Kidney tubule cell (primary cell): ENCODE measurements around the gene TAS1R3.
"Not testable (repeated sequence)": the region's sequence is repeated elsewhere in the genome, so short reads cannot be mapped to it uniquely, and the experiment has no call there.

Experiments used
- DNase-seq: peaks from one replicate; pipeline ENCODE4 v3.0.0-alpha.2; 2018; ENCODE audit warnings: low spot score

Gene TAS1R3

GRCh38 chr1:1309251-1310108 is 21.6 kb upstream of the TAS1R3 start:
- peak; percentile 54 for DNase-seq

- DNase-seq: no peak
Measured at GRCh38 chr1:1310109-1310385, 21.0 kb upstream of the TAS1R3 start.

GRCh38 chr1:1310476-1311053 is 20.5 kb upstream of the TAS1R3 start:
- DNase-seq: no peak

- DNase-seq: no peak
Measured at GRCh38 chr1:1311107-1312104, 19.7 kb upstream of the TAS1R3 start.

- no peak for DNase-seq
Measured at GRCh38 chr1:1312450-1313314, 18.4 kb upstream of the TAS1R3 start.

- no peak for DNase-seq
Measured at GRCh38 chr1:1313500-1314236, 17.4 kb upstream of the TAS1R3 start.

GRCh38 chr1:1314237-1314586 is 16.9 kb upstream of the TAS1R3 start:
- DNase-seq: no peak

GRCh38 chr1:1314678-1315335 is 16.3 kb upstream of the TAS1R3 start:
- no peak for DNase-seq

- no peak for DNase-seq
Measured at GRCh38 chr1:1315435-1315954, 15.6 kb upstream of the TAS1R3 start.

GRCh38 chr1:1316199-1316598 is 14.9 kb upstream of the TAS1R3 start:
- DNase-seq: not testable (repeated sequence)

- no peak for DNase-seq
Measured at GRCh38 chr1:1317420-1317819, 13.7 kb upstream of the TAS1R3 start.

GRCh38 chr1:1318131-1318652 is 12.9 kb upstream of the TAS1R3 start:
- peak; percentile 89 for DNase-seq

GRCh38 chr1:1318777-1319645 is 12.1 kb upstream of the TAS1R3 start:
- DNase-seq: no peak

- no peak for DNase-seq
Measured at GRCh38 chr1:1319646-1319941, 11.5 kb upstream of the TAS1R3 start.

- no peak for DNase-seq
Measured at GRCh38 chr1:1320666-1321448, 10.2 kb upstream of the TAS1R3 start.

- no peak for DNase-seq
Measured at GRCh38 chr1:1321477-1321876, 9.6 kb upstream of the TAS1R3 start.

- DNase-seq: no peak
Measured at GRCh38 chr1:1322418-1322817, 8.7 kb upstream of the TAS1R3 start.

- DNase-seq: no peak
Measured at GRCh38 chr1:1322952-1323351, 8.1 kb upstream of the TAS1R3 start.
